K562 (cell line): ENCODE data around the gene KIF18B. TPM values are rescaled to one million over a fixed set of nuclear protein-coding genes. Genes with fewer than 3 reads are reported as not detected.

Experiments
- ATAC-seq: fragments of 200-7000 bp; cut with Tn5 transposase; 3 replicates; pipeline ENCODE4 v1.9.1; 2020; ENCODE audit warnings: moderate library complexity
- BruUV-seq: library from RNA; stranded (reverse); fragments of 400-500 nt; replicated peaks from 2 replicates; lab custom pipeline; 2021; lab: Mats Ljungman, UMichigan
- CTCF ChIA-PET: fragments of 300-600 bp; formaldehyde crosslinking; extraction: SDS; loops from one replicate; lab custom pipeline; 2021; ENCODE audit warnings: low intra/inter-chr PET ratio; lab: Yijun Ruan, JAX
- POLR2A ChIA-PET: fragments of 300-600, 350-650 bp; sonication (Branson Sonifier 250); formaldehyde crosslinking; extraction: SDS; loops from one replicate; lab custom pipeline; 2021; ENCODE audit warnings: antibody characterized with exemption, inconsistent platforms; lab: Yijun Ruan, JAX
- DNase-seq, 4 experiments: peaks; one replicate each; pipeline versions ENCODE4 v3.0.0 to v3.0.0-alpha.2; 2011 to 2018; ENCODE audit warnings: low spot score in 3 of 4, mixed read lengths in 3 of 4; ENCODE audit errors: extremely low read depth in 1 of 4
- FAIRE-seq: peaks from 2 replicates; lab custom pipeline; 2011; peaks lifted over from hg19 to GRCh38; lab: Jason Lieb, UNC
- H2AFZ ChIP-seq: 2 replicates; pipeline ENCODE4 v1.6.0; 2011; ENCODE audit warnings: low read depth, low read length, control low read depth, inconsistent platforms
- H3K27ac ChIP-seq: fragments of 200-600 bp; 3 replicates; pipeline ENCODE4 v1.8.0; 2011; ENCODE audit warnings: low read depth, mild to moderate bottlenecking, control low read depth, inconsistent platforms, low read length, moderate library complexity, mixed read lengths; ENCODE audit errors: extremely low read depth
- H3K27me3 ChIP-seq, 2 experiments: fragments of 300-600 bp in 1 of 2; 2 replicates in 1 of 2; 3 replicates in 1 of 2; pipeline versions ENCODE4 v1.6.0 to v1.8.0; 2011; ENCODE audit warnings: inconsistent platforms in 2 of 2, low read length in 2 of 2, mild to moderate bottlenecking in 1 of 2, mixed read lengths in 1 of 2, moderate library complexity in 1 of 2; ENCODE audit not compliant: control insufficient read depth in 2 of 2, insufficient read depth in 2 of 2
- H3K36me3 ChIP-seq: fragments of 300-600 bp; 3 replicates; pipeline ENCODE4 v1.8.0; 2011; ENCODE audit warnings: mild to moderate bottlenecking, low read length, inconsistent platforms; ENCODE audit not compliant: control insufficient read depth, insufficient read depth
- H3K4me1 ChIP-seq, 2 experiments: fragments of 200-600 bp in 1 of 2; replicated peaks in 1 of 2; 2 replicates in 1 of 2; 3 replicates in 1 of 2; pipeline versions ENCODE4 v1.5.1 to v1.8.0; 2011; ENCODE audit warnings: inconsistent platforms in 2 of 2, low read length in 2 of 2, mild to moderate bottlenecking in 1 of 2, mixed read lengths in 1 of 2, moderate library complexity in 1 of 2; ENCODE audit not compliant: control insufficient read depth in 2 of 2, insufficient read depth in 2 of 2
- H3K4me2 ChIP-seq: 2 replicates; pipeline ENCODE4 v1.6.1; 2011; ENCODE audit warnings: low read length, control low read depth, inconsistent platforms, mixed read lengths; ENCODE audit not compliant: insufficient read depth
- H3K4me3 ChIP-seq: fragments of 200-600 bp; sonication (generic), shearing (Covaris generic); 2 replicates; pipeline ENCODE4 v1.5.1; 2016; ENCODE audit warnings: control low read depth, inconsistent platforms
- H3K79me2 ChIP-seq: fragments of 200-600 bp; 3 replicates; pipeline ENCODE4 v1.8.0; 2011; ENCODE audit warnings: low read length, inconsistent platforms; ENCODE audit not compliant: control insufficient read depth, insufficient read depth
- H3K9ac ChIP-seq, 2 experiments: 2 replicates each; pipeline versions ENCODE4 v1.6.0 to v1.6.1; 2011; ENCODE audit warnings: low read depth in 2 of 2, low read length in 2 of 2, control low read depth in 1 of 2, inconsistent platforms in 1 of 2, mild to moderate bottlenecking in 1 of 2, mixed read lengths in 1 of 2; ENCODE audit not compliant: insufficient read depth in 1 of 2
- H3K9me1 ChIP-seq: one replicate; pipeline ENCODE4 v1.6.0; 2011; ENCODE audit warnings: inconsistent platforms, mild to moderate bottlenecking, low read length, moderate library complexity; ENCODE audit not compliant: control insufficient read depth, insufficient read depth
- H3K9me3 ChIP-seq: replicated peaks from 2 replicates; pipeline ENCODE4 v1.5.1; 2011; ENCODE audit warnings: low read depth, low read length, inconsistent platforms; ENCODE audit not compliant: control insufficient read depth, insufficient read depth
- H4K20me1 ChIP-seq: replicated peaks from 2 replicates; pipeline ENCODE4 v1.6.1; 2011; ENCODE audit warnings: low read length, inconsistent platforms, mixed read lengths; ENCODE audit not compliant: control insufficient read depth, insufficient read depth
- CBX2 ChIP-seq: fragments of 200-600 bp; sonication (generic); IDR thresholded peaks from one replicate; pipeline ENCODE4 v1.6.1; 2012; ENCODE audit warnings: mild to moderate bottlenecking, low read length, inconsistent platforms; ENCODE audit not compliant: insufficient read depth, poor library complexity, severe bottlenecking
- CREB1 ChIP-seq, 2 experiments: sonication (generic) in 1 of 2; formaldehyde crosslinking in 1 of 2; IDR thresholded peaks; 2 replicates each; pipeline versions ENCODE4 v1.6.1 to v1.8.0; 2012 to 2022; ENCODE audit warnings: inconsistent platforms in 1 of 2, mild to moderate bottlenecking in 1 of 2, missing genetic modification reagents in 1 of 2, moderate library complexity in 1 of 2
- FOXP1 ChIP-seq: sonication (generic); formaldehyde crosslinking; IDR thresholded peaks from 2 replicates; pipeline ENCODE4 v1.8.0; 2022; ENCODE audit warnings: mild to moderate bottlenecking, missing genetic modification reagents
- HNRNPUL1 ChIP-seq: fragments of 200-400 bp; formaldehyde crosslinking; IDR thresholded peaks from 2 replicates; pipeline ENCODE4 v1.6.1; 2017; ENCODE audit warnings: low read length
- NR2C2 ChIP-seq, 2 experiments: fragments of 200-800 bp in 1 of 2; sonication (Bioruptor generic) in 1 of 2; sonication (generic) in 1 of 2; formaldehyde crosslinking in 1 of 2; IDR thresholded peaks; 2 replicates each; pipeline versions ENCODE4 v1.6.1 to v1.8.0; 2016 to 2022; ENCODE audit warnings: mild to moderate bottlenecking in 1 of 2, missing compliant biosample characterization in 1 of 2, missing genetic modification characterization in 1 of 2, missing genetic modification reagents in 1 of 2
- PTTG1 ChIP-seq: fragments of 450-650 bp; IDR thresholded peaks from 2 replicates; pipeline ENCODE4 v1.6.1; 2016; ENCODE audit warnings: low read depth, mild to moderate bottlenecking, missing genetic modification characterization, missing compliant biosample characterization
- ZBED1 ChIP-seq: IDR thresholded peaks from 2 replicates; pipeline ENCODE4 v1.6.1; 2014
- WGBS: fragments of 100-300 bp; shearing (Covaris generic); methylation state at CpG from one replicate; pipeline ENCODE4 v1.1.6; 2016; ENCODE audit warnings: low coverage, mixed read lengths; ENCODE audit not compliant: insufficient coverage; ENCODE audit errors: missing lambda C conversion rate; 5-methylcytosine and 5-hydroxymethylcytosine counted together
- in situ Hi-C: fragments of 300-500 bp; cut with MboI; formaldehyde crosslinking; loops from 4 replicates; pipeline ENCODE4 v1.15.0; 2018; ENCODE audit warnings: inconsistent platforms, mixed read lengths
- intact Hi-C: fragments of 100-400 bp; cut with micrococcal nuclease; formaldehyde crosslinking; loops from 2 replicates; pipeline ENCODE4 v1.14.2; 2022
- polyA plus RNA-seq, 8 experiments: library from polyadenylated mRNA; depleted of rRNA in 4 of 8; stranded (reverse) in 5 of 8; unstranded in 3 of 8; fragments of >200 nt; fragmentation: Nextera tagmentation in 2 of 8; fragmentation: Illumina TruSeq in 1 of 8; extraction: Ambion mirVana in 2 of 8; extraction: Trizol in 1 of 8; gene quantifications; 2 replicates each; pipeline versions ENCODE4 v1.2.1 to v1.2.3, GENCODE V29; 2011 to 2014; ENCODE audit warnings: inconsistent platforms in 1 of 8, missing spikeins in 1 of 8
- total RNA-seq, 7 experiments: library from RNA; depleted of rRNA in 6 of 7; stranded (reverse); fragments of >200 nt in 6 of 7; fragmentation: Illumina TruSeq in 2 of 7; extraction: Trizol in 2 of 7; gene quantifications; 2 replicates each; pipeline versions ENCODE4 v1.2.1 to v1.2.3, GENCODE V29; 2011 to 2021; ENCODE audit warnings: low replicate concordance in 1 of 7

The KIF18B gene
- total and polyA plus RNA-seq, 9 of the 15 experiments (the other 6 are each of a cell fraction or from before 2014, with no cell fraction given) = 2.0 to 42.8 (median 13.2) TPM

GRCh38 chr17:44887016-44887415 is 60.6 kb downstream of the KIF18B start:
- in situ Hi-C loops (no loop called here), intact Hi-C loops (no loop called here)
- Histone ChIP-seq H3K9me1 (no peaks in the 10 kb centered on the region), H3K36me3 (peaks cover 85% of the 10 kb centered on the region), H3K4me1 (no peaks in the 10 kb centered on the region; a peak in 2 of 5 replicates), H3K27me3 (no peaks in the 10 kb centered on the region), H3K9ac (no peak overlapping the region), H3K79me2 (peaks cover 52% of the 10 kb centered on the region), H3K4me2 (no peak overlapping the region), H3K27ac (no peak overlapping the region), H3K4me3 (no peak overlapping the region), H3K9me3 (no peaks in the 10 kb centered on the region), H4K20me1 (peaks cover 30% of the 10 kb centered on the region), H2AFZ (no peak overlapping the region)
- DNase-seq = no peak
- CTCF ChIA-PET = no interaction called here
- ATAC-seq = no peak
- TF ChIP-seq FOXP1 (CRISPR knock-in tag) = no peak
- no peak for TF ChIP-seq ZBED1
- TF ChIP-seq PTTG1 (tag) = no peak
- TF ChIP-seq CBX2 = no peak
- no peak for TF ChIP-seq CREB1 (IDR thresholded peaks at IDR 0.05)
- no peak for TF ChIP-seq CREB1 (CRISPR knock-in tag; IDR thresholded peaks at IDR 0.05)
- no peak for TF ChIP-seq HNRNPUL1
- no peak for TF ChIP-seq NR2C2 (CRISPR knock-in tag; IDR thresholded peaks at IDR 0.05)
- TF ChIP-seq NR2C2 (tag; IDR thresholded peaks at IDR 0.05) = no peak
- no TSS peak for BruUV-seq
- POLR2A ChIA-PET = no interaction called here
- FAIRE-seq = no peak
- 78% methylated on average over 1 of the region's 1 CpG for WGBS
